SKM-1 treated with dmso at 0.1 percent for 144 hours (cell line): Measurements from ENCODE around the gene PTOV1.

Experiments used
- DNase-seq: peaks from one replicate; lab custom pipeline; 2025; ENCODE audit not compliant: unreplicated experiment; lab: John Stamatoyannopoulos, UW

Gene PTOV1

DNA sequence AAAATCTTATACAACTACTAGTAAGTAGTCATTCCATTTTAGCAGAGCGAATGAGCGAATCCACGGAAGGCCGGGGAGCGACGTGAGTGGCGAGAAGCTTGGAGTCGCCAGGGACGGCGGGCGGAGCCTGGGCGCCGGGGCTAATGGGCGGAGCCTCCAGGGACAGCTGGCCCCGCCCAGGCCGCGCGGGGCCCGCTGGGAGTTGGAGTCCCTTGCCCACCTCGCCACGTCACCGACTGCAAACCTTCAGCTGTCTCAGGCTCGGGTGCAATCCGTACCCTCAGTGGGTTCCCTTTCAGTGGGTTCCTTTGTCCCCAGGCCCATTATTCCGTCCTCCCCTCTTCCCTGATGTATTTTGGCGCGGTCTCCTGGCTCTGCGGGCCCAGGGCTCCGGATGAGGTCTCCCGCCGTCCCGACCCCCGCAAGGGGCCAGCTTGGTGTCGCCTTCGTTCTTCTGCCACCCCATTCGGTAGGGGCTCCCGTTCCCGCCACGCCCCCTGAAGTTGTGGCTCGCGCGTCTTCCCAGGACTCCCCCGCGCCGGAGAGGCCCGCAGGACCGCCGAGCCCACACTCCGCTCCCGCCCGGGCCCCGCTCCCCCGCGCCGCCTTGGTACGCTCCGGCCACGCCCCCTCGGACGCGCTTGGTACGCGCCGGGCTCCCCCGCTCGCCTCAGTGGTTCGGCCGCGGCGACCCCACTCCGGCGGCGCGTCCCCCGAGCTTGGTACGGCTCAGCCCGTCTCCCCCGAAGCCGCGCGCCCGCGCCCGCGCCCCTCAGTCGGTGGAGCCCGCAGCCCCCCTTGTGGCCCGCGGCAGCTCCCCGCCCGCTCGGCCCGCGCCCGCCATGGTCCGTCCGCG, at the start of gene PTOV1:
PTOV1 (plus strand) TSS at position 673 of the 856 bp plus-strand sequence.
- peak; percentile 50 for DNase-seq

DNA sequence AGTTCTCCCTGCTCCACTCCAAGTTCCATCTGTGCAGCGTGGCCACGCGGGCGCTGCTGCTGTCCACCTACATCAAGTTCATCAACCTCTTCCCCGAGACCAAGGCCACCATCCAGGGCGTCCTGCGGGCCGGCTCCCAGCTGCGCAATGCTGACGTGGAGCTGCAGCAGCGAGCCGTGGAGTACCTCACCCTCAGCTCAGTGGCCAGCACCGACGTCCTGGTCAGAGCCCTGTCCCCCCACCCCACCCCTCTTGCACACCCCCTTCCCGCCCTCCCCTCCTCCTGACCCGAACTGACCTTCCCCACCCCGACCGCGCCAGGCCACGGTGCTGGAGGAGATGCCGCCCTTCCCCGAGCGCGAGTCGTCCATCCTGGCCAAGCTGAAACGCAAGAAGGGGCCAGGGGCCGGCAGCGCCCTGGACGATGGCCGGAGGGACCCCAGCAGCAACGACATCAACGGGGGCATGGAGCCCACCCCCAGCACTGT, 49.5 kb upstream of the PTOV1 start:
- DNase-seq: no peak

DNA sequence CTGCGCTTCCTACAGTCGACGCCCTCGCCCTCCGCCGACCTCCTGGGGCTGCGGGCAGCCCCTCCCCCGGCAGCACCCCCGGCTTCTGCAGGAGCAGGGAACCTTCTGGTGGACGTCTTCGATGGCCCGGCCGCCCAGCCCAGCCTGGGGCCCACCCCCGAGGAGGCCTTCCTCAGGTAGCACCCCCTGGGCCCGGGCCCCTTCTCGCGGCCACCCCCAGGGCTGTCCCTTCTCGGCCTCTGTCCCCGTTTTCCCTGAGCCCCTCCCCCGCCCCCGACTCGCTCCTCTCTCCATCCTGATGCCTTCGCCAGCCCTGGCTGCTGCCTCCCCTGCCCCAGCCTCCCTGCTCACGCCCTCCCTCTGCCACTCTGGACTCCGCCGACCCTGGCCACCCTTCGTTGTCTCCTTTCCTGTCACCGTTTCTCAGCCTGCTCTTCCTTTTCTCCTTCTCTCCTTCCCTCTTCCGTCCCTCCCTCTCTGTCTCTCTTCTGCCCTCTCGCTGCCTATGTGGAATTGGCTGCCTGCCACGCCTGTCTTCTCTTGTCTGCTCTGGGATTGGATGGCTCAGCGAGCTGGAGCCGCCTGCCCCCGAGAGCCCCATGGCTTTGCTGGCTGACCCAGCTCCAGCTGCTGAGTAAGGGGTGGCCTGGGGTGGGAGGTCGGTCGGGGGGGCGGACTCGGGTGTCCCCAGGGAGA, 48.8 kb upstream of the PTOV1 start:
- DNase-seq: no peak

DNA sequence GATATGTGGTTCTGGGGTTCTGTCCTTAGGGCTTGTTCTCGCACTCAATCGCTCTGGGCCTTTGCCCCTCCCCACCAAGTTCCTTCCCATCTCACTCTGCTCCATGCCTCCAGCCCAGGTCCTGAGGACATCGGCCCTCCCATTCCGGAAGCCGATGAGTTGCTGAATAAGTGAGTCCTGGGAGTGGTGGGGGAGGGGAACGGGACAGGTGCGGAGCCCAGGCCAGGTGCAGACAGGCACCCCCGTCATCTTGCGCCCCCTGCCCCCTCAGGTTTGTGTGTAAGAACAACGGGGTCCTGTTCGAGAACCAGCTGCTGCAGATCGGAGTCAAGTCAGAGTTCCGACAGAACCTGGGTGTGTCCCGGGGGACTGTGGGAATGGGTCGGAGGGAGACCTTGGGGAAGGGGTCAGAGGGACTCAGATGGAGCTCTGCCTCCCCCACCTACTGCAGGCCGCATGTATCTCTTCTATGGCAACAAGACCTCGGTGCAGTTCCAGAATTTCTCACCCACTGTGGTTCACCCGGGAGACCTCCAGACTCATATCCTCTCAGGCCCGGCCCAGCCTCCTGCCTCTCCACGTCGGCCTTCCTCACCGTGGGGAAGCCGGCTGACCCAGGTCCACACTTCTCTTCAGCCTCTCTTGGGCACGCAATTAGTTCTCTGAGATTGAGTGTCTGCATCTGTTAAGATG, 48.0 kb upstream of the PTOV1 start:
- DNase-seq: no peak

DNA sequence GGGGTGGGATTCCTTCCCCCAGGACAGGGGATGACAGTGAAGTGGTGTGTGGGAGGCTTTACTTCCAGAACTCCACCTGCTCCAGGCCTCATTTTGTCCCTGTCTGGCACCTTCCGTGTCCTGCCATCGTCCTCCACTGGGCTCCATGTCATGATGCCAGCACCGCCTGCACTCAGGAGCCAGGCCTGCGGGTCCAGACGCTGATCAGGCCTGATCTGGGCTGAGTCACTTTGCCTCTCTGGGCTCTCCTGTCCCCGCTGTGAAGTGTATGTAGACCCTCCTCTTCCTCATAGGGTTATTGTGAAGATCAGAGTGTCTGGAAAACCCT, 47.5 kb upstream of the PTOV1 start:
- no peak for DNase-seq

DNA sequence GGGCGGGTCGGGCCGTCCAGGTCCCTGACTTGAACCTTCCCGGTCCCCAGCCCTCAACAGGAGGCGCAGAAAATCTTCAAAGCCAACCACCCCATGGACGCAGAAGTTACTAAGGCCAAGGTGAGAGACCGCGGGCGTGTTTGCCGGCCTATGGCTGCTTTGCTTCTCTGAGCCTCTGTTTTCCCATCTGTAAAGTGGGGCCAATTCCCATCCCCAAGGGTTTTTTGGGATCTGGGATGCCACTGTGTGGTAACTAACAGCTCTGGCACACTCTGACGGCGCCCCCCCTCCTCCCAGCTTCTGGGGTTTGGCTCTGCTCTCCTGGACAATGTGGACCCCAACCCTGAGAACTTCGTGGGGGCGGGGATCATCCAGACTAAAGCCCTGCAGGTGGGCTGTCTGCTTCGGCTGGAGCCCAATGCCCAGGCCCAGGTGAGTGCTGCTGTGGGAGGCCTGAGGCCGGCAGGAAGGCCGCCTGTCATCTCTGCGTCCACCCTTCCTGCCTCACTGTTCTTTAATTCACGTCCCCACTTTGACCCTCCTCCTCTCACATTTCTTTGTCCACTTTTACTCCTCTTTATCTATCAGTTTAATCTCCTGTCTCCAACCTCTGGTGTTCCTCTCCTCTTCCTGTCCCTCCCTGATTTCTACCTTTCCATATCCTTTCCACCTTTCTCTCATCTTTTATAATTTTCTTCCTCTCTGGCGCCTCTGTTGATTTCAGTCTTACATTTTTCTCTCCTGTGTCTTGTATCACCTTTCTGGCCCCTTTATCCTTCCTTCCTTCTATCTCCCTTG, 44.9 kb upstream of the PTOV1 start:
- no peak for DNase-seq

DNA sequence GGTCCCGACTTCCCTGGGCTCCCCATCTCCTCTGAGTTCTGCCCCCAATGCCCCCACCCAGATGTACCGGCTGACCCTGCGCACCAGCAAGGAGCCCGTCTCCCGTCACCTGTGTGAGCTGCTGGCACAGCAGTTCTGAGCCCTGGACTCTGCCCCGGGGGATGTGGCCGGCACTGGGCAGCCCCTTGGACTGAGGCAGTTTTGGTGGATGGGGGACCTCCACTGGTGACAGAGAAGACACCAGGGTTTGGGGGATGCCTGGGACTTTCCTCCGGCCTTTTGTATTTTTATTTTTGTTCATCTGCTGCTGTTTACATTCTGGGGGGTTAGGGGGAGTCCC, 44.4 kb upstream of the PTOV1 start:
- no peak for DNase-seq

DNA sequence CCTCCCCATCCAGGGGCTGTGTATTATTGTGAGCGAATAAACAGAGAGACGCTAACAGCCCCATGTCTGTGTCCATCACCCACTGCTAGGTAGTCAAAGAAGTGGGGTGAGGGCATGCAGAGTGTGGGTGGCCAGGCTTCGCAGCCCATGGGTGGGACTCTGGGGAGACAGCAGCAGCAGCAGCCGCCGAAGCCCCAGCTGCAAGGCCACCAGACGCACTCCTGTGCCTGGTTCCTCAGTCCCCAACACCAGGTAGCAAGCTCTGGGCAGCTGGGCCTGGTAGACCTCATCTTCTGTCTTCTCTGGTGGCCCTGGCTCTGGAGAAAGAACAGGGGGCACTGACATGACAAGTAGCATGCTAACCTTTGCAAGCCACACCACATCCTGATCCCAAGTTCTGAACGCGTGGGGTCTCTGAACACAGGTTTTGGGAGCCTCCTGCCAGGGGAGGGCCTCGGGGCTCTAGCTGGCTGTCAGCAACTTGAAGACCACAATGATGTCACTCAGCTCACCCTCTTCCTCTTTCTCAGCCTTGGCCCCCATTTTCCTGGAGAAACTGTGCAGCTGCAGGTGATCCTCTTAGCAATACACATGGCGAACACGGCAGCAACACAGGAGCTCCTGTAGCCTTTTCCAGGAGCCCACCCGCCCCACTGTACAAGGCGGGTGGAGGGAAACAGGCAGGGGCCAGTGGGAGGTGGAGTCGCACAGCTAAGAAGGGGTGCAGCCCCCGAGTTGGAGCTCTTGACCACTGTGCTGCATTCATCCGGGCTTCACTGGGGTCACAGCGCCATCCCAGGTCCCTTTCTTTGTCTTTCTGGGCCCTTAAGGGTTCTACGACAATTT, 43.7 kb upstream of the PTOV1 start:
- peak; percentile 29 for DNase-seq

DNA sequence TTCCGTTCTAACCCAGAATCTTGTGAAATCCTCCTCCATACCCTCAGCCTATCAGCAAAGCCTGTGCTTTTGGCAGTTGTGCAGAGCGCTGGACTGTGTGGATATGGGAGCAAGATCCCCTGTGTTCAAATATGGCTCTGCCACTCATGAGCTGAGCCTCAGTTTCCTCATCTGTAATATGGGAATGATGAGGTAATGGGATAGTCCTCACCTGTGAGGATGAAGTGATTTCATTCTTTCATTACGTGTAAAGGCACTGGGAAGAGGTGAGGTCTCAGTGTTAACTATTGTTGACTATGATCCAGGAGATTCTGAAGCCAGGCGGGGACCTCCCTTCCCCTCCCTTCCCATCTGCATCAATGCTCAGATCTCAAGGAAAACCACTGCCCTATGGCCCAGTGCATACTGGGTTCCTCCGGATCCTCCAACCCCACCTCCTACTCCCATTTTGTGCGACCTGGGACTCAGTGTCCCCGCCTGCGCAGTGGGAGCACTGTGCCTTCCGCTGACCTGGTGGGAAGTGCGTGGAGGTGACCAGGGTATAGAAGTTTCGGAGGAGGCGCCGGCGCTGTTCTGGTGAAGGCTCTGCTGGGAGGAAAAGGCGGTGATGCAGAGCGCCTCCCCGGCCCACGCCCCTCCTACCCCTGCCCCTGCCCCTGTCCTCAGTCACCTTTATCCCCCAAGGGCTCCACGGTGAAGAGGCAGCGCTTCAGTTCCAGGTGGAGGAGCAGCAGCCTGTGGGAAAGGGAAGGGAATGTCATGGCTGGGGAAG, 42.9 kb upstream of the PTOV1 start:
- no peak for DNase-seq

DNA sequence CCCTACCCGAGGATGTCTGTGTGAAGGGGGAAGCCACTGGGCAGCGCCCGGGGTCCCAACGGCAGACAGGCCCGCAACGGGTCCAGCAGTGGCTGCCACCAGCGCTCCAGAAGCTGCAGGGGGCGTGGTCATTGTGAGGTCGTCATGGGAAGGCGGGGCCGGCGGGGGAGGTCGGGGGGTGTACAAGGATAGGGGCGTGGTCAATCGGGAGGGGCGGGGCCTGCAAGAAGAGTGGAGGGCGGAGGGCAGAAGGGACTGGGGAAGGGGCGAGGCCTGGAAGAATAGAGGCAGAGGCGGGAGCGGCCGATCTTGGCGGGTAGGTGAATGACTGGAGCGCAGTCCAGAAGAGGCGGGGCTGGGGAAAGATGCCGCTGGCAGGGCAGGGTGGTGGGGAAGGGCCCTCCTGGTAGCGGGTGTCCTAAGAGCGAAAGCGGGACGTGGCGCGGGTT, 42.2 kb upstream of the PTOV1 start:
- DNase-seq: peak; percentile 9

DNA sequence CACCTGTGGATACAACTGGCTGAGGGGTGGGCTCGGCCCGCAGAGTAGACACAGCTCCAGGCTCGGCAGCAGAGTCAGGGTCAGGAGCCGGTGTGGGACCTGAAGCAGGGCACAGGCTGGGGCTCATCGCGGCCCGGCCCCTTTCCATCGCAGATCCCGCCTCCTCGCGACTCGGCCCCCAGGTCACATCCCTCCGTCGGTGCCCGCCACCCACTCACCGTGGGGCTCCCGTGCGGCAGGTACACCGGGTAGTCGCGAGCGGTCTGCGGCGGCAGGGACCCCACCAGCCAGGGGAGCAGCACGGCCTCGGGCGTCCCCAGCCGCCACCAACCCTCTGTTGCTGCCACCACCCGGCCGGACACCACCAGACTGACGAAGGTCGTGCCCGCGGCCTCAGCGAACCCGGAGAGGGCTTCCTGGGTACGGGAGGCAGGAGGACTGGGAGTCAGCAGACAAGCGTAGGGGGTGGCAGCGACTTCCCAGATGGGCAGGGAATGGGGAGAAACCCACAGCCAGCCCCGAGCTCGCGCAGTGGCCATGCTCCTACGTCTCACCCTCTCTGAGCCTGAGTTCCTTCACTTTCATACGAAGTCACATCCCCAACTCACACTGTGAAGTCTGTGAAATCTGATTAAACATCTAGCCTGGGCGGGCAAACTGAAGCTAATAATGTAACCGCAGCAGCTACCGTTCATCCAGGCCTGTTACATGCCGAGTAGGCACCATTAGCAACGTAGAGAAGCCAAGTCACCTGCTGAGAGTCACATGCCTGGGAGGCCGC, 41.6 kb upstream of the PTOV1 start:
- DNase-seq: no peak

DNA sequence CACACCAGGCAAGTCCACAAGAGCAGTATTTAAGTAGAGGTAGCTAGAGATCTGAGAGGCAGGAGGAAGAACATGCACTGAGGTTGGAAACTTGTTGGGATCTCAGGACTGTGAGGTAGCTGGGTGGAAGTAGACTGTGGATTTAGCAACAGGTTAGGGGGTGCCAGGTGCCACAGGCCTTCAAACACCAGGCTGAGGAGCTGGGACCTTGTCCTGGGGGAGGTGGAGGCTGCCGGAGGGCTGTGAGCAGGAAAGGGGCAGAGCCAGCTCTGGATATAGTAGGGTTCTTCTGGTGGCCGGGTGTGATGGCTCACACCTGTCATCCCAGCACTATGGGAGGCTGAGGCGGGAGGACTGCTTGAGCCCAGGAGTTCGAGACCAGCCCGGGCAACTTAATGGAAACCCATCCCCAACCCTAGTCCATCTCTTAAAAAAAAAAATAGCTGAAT, 41.0 kb upstream of the PTOV1 start:
- no peak for DNase-seq

DNA sequence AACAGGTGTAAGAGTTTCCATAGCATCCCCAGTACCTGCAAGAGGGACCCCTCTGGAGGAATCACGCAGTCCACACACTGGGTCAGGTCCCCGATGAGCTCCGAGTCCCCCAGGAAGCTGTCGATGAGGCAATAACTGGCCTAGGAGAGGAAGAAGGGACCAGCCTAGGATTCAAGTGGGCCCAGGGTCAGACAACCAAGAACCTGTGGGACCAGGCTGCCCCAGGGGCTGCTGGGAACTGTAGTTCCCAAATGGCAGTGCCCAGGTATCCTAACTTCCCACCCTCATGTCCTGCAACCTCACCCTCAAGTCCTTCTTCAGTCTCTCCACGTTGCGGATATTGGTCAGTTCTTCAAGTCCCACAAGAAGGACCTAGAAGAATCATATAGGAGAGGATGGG, 39.6 kb upstream of the PTOV1 start:
- no peak for DNase-seq

DNA sequence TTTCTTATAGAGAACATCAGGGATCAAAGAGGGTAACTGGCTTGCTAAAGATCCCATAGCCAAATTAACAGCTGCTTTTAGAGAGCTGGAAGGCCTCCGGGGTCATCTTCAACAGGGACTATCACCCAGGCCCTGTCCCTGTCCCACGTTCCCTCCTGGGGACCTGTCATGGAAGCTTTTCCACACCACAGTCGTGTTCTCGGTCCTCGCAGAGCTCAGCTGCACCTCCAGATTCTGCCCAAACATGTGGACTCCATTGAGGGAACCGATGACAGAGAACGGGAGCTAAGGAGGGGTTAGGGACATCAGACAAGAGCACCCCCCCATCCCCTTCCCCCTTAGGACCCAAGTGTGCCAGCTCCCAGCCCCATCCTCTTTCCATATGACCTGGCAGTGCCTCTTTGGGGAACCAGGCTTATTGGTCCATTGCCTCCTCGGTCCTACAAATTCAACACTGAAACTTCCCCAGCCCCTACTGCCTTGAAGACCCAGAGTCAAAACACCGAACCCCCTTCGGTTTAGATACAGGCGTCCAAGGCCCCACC, 38.4 kb upstream of the PTOV1 start:
- no peak for DNase-seq

DNA sequence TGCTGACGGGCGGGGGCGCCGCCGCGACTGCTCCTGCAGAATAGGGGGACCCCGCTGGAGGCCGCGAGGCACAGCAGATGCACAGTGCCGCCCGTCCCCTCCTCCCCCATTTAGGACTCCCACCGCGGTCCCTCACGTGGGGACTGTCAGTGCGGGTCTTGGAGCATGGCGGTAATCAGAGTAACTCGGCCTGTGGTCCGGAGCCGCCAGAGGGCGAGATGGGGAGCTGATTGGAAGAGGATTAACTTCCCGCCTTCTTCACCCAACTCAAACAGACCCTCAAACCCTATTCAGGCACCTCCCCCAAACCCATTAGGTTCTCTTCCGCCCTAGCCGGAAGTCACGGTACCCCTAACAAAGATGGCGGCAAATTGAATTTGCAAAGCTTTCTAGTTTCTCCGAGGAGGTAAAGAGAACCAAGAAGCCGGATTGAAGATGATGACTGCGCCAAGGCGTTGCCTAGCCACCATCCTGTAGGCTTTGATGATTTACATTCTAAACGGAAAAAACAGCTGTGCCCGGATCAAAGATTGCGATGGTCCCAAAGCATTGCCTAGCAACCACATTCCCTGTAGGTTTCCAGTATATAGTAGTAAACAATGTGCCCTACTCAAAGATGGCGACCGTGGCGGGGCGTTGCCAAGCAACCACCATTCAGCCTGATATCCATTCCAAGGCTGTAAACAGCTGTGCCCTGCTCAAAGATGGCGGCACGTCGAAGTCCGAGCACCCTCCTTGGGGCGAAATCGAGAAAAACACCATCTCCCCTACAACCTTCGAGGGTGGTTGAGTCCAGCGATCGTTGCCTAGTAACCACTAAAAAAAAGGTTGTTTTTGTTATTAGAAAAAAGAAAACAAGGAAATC, 37.7 kb upstream of the PTOV1 start, which contains the start of gene FUZ:
FUZ (minus strand) TSS at position 296 of the 865 bp plus-strand sequence; CDS start at position 110, 186 bp downstream.
- no peak for DNase-seq

DNA sequence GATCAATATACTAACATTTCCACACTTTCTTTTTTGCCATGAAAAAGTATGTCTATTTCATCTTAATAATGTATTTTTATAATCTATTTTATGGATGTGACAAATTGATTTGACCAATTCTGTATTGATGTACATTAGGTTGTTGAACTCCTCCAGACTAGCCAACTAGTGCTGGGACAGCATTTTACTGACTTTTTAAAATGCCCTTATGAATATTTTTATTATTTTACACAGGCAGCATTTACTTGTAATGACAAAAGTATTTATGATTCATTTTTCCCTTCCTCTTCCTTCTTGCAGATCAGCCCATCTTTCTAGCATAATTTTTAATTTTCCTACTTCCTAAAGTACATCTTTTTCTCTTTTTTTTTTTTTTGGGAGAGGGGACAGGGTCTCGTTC, 36.9 kb upstream of the PTOV1 start:
- no peak for DNase-seq

DNA sequence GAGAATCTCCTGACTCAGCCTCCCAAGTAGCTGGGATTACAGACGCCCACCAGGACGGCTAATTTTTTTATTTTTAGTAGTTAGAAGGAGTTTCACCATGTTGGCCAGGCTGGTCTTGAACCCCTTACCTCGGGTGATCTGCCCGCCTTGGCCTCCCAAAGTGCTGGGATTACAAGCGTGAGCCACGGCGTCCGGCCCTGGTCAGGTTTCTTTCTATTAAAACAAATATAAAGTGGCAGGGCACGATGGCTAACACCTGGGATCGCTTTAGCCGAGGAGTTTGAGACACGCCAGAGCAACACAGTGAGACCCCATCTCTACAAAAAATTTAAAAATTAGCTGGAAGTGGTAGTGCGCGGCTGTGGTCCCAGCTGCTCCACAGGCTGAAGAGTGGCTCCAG, 34.4 kb upstream of the PTOV1 start:
- no peak for DNase-seq
